NOMO-1 treated with DMSO at 0.1 percent for 48 hours (cell line): Measurements from ENCODE around the gene FXYD4.
"Not testable (repeated sequence)": the region's sequence is repeated elsewhere in the genome, so short reads cannot be mapped to it uniquely, and the experiment has no call there.

Experiments
- DNase-seq: peaks from one replicate; lab custom pipeline; 2025; ENCODE audit not compliant: unreplicated experiment; lab: John Stamatoyannopoulos, UW

FXYD4 gene, protein sequence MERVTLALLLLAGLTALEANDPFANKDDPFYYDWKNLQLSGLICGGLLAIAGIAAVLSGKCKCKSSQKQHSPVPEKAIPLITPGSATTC

DNA sequence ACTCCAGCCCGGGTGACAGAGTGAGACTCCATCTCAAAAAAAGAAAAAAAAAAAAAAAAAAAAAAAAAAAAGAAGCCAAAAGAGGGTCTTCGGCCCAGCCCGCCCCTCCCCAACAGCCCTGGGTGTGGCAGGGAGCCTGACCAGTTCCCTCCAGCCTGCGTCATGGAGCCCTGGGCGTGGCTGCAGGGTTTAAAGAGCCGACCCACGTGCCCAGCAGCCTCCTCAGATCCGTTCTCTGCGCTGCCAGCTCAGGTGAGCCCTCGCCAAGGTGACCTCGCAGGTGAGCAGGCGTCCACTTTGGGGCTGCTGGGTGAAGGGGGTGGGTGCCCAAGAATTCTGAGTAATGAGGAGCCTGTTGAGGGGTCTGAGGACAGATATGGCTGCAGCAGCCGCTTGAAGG is at the start of gene FXYD4:
Gene FXYD4 (plus strand): TSS at position 219 of the 400 bp plus-strand sequence. CDS start 2,111 bp downstream, outside the sequence.
- DNase-seq: no peak

DNA sequence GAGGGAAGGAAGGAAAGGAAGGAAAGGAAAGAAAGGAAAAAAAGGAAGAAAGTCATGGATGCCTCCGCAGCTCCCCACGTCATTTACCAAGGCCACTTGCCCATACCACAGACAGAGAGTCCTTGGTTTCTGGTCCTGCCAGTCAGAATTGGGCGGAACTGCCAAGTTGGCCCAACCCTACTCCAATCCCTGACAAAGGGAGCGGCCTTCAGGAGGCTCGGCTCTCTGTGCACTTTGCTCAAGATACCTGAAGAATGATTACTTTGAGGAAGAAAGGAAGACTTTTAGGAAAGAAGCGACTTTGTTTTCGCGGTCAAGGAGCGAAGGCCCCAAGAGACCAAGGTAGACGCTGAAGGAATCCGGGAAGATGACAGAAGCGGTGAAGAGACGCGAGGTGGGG is 49.1 kb upstream of the FXYD4 start:
- no peak for DNase-seq

DNA sequence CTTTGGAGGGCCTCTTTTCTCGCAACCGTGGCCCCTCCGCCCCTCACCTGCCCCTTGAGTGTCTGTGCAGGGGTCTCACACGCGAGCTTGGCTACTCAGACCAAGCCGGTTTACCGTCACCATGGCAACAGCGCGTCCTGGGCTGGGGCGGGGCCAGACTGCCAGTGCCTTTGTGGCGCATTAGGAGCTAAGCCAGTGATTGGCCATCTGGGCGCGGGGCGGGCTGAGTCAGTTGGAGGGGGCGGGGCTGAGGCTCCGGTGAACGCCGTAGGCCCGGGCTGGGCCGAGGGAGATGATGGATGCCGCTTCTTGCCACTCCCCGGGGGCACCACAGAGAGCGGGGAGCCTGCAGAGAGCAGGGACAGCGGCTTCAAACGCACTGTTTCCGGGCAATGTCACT is 48.7 kb upstream of the FXYD4 start:
- DNase-seq: no peak

DNA sequence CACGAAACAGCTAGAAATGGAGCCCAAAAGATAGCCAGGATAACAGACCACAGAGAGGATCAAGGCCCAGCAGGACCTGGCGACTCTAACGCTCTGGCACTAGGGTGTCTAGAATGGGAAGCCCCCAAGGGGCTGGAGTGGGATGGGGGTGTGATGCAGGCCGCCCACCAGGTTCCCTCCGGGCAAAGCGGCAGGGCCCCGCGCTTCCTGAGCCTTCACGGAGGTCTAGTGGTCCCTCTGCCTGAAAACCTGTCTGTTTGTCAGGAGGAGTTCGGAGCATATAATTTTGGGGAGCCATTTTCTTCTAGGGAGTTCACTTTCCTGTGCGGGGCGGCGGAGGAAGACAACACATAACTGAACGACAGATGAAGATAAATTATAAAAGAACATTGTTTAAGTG is 48.2 kb upstream of the FXYD4 start:
- no peak for DNase-seq

DNA sequence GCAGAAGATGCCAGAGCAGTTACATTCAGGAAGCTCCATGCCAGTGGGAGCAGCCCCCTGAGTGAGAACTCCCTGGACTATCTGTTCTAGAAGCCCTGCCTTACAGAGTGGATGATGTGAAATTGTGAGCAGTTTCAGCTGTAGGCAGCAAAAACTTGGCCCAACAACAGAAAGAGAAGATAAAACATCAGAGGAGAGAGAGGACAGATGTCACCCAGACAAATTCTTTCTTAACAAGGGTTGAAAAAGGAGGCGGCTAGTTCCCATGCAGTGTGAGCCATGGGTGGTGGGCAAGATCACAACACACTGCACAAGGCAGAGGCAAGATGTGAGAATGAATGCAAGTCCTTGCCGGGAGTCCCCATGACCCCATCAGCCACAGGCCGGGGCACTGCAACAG is 46.6 kb upstream of the FXYD4 start:
- no peak for DNase-seq

DNA sequence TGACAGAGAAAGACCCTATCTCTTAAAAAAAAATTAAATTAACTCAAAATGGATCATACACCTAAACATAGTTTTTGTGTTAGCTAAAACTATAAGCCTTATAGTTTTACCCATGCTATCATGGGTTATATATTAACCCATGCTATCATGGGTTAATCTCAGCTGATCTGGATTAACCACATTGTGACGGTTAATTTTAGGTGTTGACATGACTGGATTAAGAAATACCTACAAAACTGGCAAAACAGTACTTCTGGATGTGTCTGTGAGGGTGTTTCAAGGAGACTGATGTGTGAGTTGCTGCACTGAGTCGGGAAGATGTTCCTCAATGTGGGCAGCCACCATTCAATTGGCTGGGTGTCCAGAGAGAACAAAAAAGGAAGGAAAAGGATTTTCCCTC is 44.3 kb upstream of the FXYD4 start:
- DNase-seq: peak; percentile 25

DNA sequence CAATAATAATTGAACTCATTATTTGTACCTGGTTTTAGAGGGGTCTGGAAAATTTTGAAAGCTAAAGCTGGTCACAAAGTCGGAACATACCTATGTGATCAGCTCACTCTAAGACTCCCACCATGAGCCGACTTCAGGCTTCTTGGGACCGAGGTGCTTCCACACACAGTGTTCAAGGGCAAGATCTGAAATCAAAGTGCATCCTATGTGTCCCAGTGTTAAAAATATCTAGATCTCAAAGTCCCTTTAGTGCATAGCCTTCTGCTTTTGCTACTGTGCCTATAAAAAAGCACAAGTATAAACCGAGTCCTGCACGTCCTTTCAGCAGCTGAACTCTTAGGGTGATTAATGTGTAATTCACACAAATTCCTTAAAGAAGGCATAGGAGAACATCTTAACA is 43.5 kb upstream of the FXYD4 start:
- no peak for DNase-seq

DNA sequence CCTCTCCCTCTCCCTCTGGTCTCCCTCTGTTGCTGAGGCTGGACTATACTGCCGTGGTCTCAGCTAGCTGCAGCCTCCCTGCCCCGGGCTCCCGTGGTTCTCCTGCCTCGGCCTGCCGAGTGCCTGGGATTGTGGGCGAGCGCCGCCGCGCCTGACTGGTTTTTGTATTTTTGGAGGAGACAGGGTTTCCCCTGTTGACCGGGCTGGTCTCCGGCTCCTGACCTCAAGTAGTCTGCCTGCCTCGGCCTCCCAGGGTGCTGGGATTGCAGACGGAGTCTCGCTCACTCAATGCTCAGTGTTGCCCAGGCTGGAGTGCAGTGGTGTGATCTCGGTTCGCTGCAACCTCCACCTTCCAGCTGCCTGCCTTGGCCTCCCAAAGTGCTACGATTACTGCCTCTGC is 42.6 kb upstream of the FXYD4 start:
- not testable (repeated sequence) for DNase-seq

DNA sequence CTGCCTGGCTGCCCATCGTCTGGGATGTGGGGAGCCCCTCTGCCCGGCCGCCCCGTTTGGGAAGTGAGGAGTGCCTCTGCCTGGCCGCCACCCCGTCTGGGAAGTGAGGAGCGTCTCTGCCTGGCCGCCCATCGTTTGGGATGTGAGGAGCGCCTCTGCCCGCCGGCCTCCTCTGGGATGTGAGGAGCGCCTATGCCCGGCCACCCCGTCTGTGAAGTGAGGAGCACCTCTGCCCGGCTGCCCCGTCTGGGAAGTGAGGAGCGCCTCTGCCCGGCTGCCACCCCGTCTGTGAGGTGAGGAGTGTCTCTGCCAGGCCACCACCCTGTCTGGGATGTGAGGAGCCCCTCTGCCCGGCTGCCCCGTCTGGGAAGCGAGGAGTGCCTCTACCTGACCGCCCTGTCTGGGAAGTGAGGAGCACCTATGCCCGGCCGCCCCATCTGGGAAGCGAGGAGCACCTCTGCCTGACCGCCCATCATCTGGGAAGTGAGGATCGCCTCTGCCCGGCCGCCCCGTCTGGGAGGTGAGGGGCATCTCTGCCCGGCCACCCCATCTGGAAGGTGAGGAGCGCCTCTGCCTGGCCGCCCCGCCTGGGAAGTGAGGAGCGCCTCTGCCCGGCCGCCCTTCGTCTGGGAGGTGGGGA is 42.1 kb upstream of the FXYD4 start:
- not testable (repeated sequence) for DNase-seq

DNA sequence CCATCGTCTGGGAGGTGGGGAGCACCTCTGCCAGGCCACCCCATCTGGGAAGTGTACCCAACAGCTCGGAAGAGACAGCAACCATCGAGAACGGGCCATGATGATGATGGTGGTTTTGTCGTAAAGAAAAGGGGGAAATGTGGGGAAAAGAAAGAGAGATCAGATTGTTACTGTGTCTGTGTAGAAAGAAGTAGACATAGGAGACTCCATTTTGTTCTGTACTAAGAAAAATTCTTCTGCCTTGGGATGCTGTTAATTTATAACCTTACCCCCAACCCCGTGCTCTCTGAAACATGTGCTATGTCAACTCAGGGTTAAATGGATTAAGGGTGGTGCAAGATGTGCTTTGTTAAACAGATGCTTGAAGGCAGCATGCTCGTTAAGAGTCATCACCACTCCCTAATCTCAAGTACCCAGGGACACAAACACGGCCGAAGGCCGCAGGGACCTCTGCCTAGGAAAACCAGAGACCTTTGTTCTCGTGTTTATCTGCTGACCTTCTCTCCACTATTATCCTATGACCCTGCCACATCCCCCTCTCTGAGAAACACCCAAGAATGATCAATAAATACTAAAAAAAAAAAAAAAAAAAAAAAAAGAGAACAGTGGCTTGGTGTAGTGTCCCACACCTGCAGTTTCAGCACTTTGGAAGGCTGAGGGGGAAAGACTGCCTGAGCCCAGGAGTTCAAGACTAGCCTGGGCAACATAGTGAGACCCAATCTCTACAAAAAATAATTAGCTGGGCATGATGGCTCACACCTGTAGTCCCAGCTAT is 41.2 kb upstream of the FXYD4 start:
- not testable (repeated sequence) for DNase-seq

DNA sequence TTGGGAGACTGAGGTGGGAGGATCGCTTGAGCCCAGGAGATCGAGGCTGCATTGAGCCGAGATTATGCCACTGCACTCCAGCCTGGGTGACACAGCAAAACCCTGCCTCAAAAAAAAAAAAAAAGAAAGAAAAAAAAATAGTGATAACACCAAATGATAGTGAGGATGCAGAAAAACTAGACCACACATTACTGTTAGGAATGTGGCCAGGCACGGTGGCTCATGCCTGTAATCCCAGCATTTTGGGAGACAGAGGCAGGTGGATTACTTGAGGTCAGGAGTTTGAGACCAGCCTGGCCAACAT is 40.7 kb upstream of the FXYD4 start:
- DNase-seq: not testable (repeated sequence)

DNA sequence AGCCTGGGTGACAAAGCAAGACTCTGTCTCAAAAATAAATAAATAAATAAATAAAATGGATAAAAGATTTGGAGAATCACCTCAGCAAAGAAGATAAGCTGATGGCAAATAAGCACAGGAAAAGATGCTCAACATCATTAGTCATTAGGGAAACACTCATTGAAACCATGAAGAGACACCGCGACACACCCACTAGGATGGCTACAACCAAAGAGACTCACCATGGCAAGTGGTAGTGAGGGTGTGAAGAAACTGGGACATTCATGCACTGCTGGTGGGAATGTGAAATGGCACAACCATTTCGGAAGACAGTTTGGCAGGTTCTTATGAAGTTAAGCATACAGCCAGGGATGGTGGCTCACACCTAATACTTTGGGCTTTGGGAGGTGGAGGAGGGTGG is 37.8 kb upstream of the FXYD4 start:
- DNase-seq: no peak

DNA sequence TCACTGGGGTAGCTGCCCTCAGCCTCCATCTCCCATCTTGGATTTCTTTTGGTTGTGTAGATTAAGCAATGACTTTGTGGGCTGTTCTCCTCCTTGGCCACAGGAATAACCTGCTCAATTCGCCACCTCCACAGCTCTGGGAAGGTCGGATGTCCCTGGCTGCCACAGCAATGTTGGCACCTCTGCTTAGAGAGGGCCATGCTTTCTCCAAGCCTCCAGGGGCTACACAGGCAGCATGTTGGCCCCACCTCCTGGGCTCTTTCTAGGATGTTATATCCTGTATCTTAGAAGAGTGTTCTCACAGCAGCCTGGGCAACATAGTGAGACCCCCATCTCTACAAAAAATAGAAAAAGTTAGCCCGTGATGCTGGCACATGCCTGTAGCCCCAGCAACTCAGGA is 35.4 kb upstream of the FXYD4 start:
- no peak for DNase-seq

DNA sequence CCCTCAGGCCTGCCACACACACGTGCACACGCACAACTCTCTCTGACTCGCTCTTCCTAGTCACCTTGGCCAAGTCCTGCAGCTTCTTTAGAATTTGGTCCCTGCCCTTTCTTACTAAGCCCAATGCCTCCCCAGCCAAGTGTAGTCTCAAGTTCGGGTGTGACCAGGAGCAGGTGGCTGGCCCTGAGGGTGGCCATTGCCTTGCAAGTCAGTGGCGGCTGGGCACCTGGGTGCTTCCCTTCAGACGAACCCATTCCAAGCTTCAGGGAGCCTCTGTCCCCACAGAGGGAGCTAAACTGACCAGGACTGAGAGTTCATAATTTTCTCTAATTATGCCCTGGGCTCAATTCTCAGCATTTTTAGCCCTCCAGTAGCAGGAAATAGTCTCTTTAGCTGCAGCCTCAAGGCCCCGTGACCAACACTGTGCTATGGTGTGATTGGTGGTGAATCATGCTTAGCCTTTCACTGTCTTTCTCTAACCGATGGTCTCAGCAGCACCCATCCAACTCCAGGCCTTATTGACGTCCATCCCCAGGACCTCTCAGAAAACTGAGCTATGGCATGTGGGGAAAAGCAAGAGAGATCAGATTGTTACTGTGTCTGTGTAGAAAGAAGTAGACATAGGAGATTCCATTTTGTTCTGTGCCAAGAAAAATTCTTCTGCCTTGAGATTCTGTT is 34.7 kb upstream of the FXYD4 start:
- DNase-seq: no peak

DNA sequence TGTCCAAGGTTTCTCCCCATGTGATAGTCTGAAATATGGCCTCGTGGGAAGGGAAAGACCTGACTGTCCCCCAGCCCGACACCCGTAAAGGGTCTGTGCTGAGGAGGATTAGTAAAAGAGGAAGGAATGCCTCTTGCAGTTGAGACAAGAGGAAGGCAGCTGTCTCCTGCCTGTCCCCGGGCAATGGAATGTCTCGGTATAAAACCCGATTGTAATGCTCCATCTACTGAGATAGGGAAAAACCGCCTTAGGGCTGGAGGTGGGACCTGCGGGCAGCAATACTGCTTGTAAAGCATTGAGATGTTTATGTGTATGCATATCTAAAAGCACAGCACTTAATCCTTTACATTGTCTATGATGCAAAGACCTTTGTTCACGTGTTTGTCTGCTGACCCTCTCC is 33.9 kb upstream of the FXYD4 start:
- DNase-seq: not testable (repeated sequence)

DNA sequence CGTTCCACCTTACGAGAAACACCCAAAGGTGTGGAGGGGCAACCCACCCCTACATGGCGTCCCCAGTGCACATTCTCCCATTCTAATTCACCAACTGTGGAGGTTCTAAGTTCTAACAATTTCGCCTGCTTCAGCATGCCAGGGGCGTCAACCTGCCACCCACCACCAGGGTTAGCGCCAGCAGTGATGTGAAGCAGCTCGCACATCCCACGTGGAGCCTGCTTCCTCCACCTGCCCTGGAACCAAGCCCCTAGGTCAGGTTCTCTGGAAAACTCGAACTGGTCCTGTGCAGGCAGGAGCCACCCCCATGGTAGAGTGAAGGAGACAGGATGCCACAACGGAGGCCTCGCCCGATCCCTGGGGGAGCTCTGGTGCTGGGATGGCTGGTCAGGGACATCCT is 33.3 kb upstream of the FXYD4 start:
- DNase-seq: no peak

DNA sequence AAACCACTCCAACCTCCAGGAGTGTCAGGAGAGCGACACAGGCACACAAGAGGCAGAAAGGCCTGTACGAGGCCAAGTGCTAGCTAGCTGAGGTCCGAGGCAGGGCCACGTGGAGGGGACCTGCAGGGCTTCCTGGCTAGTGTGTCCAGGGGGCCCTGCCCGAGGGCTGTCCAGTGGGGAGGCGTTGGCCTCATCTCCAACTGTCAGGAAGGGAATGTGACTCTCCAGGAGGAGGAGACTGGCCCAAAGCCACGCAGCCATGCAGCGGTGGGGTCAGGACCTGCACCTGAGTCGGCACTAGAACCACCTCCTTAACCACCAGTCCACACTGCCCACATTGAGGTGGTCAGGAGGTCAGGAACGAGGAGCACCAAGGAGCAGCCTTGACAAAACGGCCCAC is 32.3 kb upstream of the FXYD4 start:
- no peak for DNase-seq

DNA sequence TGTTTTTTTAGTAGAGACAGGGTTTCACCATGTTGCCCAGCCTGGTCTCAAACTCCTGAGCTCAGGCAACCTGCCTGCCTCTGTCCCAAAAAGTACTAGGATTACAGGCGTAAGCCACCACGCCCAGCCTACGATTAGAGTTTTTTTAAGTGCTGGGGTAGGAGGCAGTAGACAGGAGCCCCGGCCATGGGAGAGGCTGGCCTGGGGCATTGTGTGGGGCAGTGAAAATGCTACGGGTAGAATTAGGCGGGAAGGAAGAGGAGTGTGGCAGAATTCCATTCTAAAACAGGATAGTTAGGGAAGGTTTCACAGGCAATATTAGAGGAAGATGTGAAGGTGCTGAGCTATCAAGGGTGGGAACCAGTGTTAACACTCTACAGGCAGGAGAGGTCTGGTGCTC is 31.3 kb upstream of the FXYD4 start:
- DNase-seq: no peak

DNA sequence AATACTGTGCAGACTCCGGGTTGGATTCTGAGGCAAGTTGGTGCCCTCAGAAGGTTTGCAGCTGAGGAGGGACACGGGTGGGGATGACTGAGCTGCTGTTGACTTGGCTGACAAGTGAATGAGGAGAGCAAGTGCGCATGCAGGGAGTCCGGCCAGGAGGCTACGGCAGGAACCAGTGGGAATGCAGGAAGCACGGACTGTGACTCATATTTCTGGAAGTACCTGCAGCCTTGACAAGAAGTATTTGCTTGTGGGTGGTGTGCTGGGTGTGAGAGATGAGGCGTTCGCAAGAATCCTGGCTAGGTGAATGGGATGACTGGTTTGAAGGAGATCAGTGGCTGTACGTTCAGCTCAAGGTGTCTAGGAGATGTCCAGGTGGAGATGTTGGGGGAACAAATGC is 30.8 kb upstream of the FXYD4 start:
- no peak for DNase-seq

DNA sequence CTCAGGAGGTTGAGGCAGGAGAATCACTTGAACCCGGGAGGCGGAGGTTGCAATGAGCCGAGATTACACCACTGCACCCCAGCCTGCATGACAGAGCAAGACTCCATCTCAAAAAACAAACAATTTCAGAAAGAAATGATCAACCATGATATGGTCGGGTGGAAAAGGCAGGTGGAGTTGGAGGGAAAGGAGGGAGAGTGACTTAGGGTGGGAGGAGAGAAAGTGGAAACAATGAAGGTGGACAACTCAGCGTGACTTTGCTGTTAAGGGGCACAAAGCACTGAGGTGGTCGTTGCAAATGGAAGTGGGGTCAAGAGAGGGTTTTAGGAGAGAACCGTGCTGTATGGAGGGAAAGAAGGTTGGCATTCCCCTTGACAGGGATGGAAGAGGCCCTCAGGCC is 30.0 kb upstream of the FXYD4 start:
- DNase-seq: no peak

DNA sequence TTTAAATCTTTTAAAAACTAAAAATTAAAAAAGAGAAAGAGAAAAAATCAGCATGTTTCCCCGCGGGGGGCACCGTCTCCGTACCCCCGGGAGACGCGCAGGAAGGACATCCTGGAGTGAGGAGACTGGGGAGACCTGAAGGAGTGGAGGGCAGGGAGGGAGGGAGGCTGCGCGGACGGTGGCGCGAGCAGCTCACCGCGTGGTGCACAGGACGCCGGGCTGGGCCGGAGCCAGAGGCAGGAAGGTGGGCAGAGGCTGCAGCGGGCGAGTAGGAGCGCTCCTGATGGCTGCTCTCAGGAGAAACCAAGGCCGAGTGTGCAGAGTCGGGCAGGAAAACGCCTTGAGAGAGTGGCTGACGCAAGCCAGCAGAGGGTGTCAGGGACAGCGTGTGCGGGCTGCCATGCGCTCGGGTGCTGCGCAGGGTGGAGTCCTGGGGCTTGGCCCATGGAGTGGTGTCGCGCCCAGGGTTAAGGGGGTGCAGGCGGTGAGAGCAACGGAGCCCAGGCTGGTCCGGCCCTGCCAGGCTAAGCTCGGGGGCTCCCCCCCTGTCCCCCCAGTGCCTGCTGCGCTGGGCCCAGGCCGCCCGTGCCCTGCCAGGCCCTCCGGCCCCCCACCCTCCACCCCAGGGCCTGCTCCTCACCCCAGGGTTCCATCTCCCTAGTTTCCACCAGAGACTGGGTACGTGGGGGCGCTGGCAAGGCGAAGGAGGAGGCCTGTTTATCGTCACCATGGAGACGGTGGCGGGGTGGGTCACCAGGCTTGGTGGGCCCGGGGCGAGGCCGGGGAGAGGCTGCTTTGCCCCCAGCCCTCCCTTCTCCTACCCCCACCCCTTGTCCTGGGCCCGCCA is 28.9 kb upstream of the FXYD4 start:
- no peak for DNase-seq
